ENCODE data around the gene MYL11.

The MYL11 gene

GRCh38 chr16:30397056-30397455 is 22.5 kb downstream of the MYL11 start:
- no peak for DNase-seq (ENCODE audit: low read depth)

GRCh38 chr16:30397776-30398660 is 23.4 kb downstream of the MYL11 start:
- DNase-seq (ENCODE audit: low read depth): no peak

DNA sequence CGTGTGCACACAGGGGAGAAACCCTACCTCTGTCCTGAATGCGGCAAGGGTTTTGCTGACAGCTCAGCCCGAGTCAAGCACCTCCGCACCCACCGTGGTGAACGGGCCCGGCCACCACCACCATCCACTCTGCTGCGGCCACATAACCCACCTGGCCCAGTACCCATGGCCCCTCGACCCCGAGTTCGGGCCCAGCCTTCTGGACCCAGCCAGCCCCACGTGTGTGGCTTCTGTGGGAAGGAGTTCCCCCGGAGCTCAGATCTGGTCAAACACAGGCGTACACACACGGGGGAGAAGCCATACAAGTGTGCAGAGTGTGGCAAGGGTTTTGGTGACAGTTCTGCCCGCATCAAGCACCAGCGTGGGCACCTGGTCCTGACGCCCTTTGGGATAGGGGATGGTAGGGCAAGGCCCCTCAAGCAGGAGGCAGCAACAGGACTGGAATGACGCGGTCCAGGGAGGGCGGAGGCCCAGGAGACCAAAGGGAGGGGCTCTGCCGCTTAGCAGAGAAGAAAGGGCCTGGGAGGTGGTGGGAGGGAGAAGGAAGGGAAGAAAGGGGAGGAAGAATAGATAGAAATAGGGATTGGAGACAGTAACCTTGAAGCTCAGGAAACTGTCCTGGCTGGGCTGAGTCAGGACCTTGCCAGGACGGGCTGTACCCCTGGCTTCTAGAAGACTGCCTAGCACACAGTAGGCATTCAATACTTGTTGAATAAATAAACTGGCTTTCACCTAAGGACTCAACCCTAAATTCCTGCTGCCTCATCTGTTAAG is 24.2 kb downstream of the MYL11 start:
- no peak for DNase-seq (ENCODE audit: low read depth)

GRCh38 chr16:30399435-30400186 is 25.0 kb downstream of the MYL11 start:
- DNase-seq (ENCODE audit: low read depth): no peak

GRCh38 chr16:30401768-30402425 is 27.3 kb downstream of the MYL11 start:
- DNase-seq (ENCODE audit: low read depth): no peak

- DNase-seq (ENCODE audit: low read depth): no peak
Observed at GRCh38 chr16:30406795-30407101, 32.1 kb downstream of the MYL11 start.

DNA sequence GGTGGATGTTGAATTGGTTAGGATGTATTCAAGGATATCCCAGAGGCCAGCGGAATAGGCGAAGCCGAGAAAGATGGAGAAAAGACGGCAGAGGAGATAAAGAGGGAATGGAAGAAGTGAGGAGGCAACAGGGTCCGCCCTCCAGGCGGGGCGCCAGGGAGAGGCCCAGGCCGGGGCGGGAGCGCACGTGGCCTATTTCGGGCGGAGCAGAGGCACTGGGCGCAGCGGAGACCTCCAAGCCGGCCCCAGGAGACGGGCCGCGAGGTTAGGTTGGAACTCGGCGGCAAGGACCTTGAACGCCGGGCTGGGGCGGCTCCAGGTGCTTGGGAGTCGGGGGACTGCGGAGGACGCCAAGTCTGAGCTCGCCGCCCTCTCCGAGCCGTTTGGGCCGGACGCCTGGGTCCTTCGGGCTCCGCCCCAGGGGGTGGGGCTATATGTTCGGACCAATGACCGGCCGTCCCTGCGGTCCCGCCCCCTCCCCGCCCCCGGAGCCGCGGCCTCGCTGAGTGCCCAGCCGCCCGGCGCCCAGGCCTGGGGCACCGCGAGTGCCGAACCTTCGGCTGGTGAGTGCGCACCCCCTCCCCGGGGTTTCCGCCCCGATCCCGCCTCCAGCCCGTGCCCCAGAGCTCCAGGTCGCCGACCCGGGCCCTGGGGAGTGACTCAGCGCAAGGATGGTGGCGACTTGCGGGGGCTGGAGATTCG is 32.7 kb downstream of the MYL11 start, which contains the start of gene ZNF771:
ZNF771 (plus strand) TSS at position 505 of the 702 bp plus-strand sequence. CDS start 448 bp downstream, outside the sequence.
- peak; percentile 77 for DNase-seq (ENCODE audit: low read depth)

GRCh38 chr16:30407804-30408534 is 33.4 kb downstream of the MYL11 start:
- no peak for DNase-seq (ENCODE audit: low read depth)

DNA sequence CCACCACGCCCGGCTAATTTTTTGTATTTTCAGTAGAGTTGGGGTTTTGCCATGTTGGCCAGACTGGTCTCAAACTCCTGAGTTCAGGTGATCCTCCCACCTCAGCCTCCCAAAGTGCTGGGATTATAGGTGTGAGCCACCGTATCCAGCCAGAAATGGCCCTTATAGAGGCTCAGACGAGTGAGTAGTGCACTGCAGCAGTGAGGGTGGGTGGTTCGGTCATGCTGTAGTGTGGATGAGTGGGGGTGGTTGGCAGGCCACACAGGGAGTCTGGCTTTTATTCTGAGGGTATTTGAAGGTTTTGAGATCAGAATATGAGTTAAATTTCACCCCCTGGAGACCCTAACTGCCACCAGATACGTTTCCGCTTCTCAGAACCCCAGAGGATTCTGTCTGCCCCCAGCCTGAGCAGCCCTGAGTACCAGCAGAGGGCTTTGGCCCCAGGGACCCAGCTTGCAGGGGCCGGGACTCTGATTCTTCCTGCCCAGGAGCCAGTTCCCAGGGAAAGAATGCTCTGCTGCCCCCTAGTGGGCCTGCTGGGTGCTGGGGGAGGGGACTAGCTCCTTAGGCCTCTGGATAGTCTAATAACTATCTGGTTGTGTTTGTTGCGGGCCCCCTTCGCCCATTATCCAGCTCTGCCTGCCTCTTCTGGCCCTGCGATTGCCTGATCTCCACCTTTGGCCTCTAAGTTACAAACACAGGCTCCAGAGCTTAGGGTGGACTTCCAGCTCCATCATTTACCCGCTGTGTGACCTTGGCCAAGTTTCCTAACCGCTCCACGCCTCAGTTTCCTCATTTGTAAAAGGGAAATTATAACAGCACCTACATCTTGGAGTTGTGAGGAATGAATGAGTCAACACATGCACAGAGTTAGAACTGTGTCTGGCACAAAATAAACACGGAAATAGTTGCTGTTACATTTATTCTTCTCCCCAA is 34.8 kb downstream of the MYL11 start:
- DNase-seq (ENCODE audit: low read depth): peak; percentile 76

DNA sequence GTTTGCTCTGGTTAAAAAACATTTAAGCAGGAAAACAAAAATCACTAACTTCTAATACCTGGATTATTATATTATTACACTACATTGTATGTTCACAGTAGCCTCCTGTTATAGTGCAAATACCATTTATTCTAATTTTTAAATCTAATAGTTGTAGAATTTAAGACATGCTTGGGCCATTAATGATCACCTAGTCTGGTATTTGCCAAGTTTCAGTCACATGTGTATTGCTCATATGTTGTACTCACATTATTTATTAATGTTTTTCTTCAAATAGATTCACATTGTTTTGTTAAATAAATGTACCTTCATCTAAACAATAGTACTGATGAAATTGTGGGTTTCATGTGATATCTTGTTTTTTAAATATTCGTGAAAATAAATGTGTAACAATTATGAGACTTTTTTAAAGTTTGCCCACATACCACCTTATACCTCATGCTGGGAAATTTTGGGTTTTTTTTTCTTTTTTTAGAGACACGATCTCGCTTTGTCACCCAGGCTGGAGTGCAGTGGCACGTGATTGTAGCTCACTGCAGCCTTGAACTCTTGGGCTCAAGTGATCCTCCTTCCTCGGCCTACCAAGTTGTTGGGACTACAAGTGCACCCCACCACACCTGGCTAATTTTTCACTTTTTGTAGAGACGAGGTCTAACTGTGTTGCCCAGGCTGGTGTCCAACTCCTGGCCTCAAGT is 38.7 kb downstream of the MYL11 start:
- no peak for DNase-seq (ENCODE audit: low read depth)

GRCh38 chr16:30414159-30414558 is 39.6 kb downstream of the MYL11 start:
- no peak for DNase-seq (ENCODE audit: low read depth)

GRCh38 chr16:30416047-30416603 is 41.5 kb downstream of the MYL11 start:
- no peak for DNase-seq (ENCODE audit: low read depth)

GRCh38 chr16:30416624-30417528 is 42.3 kb downstream of the MYL11 start:
- no peak for DNase-seq (ENCODE audit: low read depth)

GRCh38 chr16:30417529-30418349 is 43.1 kb downstream of the MYL11 start:
- peak; percentile 78 for DNase-seq (ENCODE audit: low read depth)

- no peak for DNase-seq (ENCODE audit: low read depth)
Observed at GRCh38 chr16:30418350-30419181, 44.0 kb downstream of the MYL11 start.

- DNase-seq (ENCODE audit: low read depth): no peak
Observed at GRCh38 chr16:30421010-30421409, 46.4 kb downstream of the MYL11 start.
